IMR-90 (cell line): ENCODE data around the gene ITLN1. TPM values are rescaled to one million over a fixed set of nuclear protein-coding genes. Genes with fewer than 3 reads are reported as not detected.

Experiments used
- ATAC-seq: fragments of 200-7000 bp; cut with Tn5 transposase; 2 replicates; pipeline ENCODE4 v1.9.1; 2020; ENCODE audit warnings: low read depth, mild to moderate bottlenecking, moderate library complexity
- BruUV-seq: library from RNA; stranded (reverse); fragments of 400-500 nt; replicated peaks from 2 replicates; lab custom pipeline; 2021; lab: Mats Ljungman, UMichigan
- CTCF ChIA-PET: fragments of 300-600 bp; formaldehyde crosslinking; extraction: SDS; loops from one replicate; lab custom pipeline; 2021; ENCODE audit warnings: antibody characterized with exemption; lab: Yijun Ruan, JAX
- POLR2A ChIA-PET: fragments of 300-600 bp; sonication (Branson Sonifier 250); formaldehyde crosslinking; loops from one replicate; lab custom pipeline; 2022; ENCODE audit warnings: antibody characterized with exemption; ENCODE audit not compliant: unreplicated experiment; lab: Charles Lee
- DNase-seq: peaks from one replicate; pipeline ENCODE4 v3.0.0; 2013
- H2AFZ ChIP-seq: replicated peaks from 2 replicates; pipeline ENCODE3; 2013; ENCODE audit warnings: low read length, mild to moderate bottlenecking; ENCODE audit not compliant: poor library complexity
- H2AK5ac ChIP-seq: 2 replicates; pipeline ENCODE4 v1.6.1; 2013; ENCODE audit warnings: low read depth, low read length, inconsistent platforms
- H2AK9ac ChIP-seq: replicated peaks from 2 replicates; pipeline ENCODE3; 2013; ENCODE audit warnings: mild to moderate bottlenecking, low read depth, low read length, moderate library complexity; ENCODE audit not compliant: poor library complexity
- H2BK120ac ChIP-seq: 2 replicates; pipeline ENCODE4 v1.6.1; 2013; ENCODE audit warnings: low read depth, low read length, inconsistent platforms
- H2BK15ac ChIP-seq: 3 replicates; pipeline ENCODE4 v1.6.1; 2013; ENCODE audit warnings: low read depth, low read length, inconsistent platforms
- H2BK20ac ChIP-seq: 2 replicates; pipeline ENCODE4 v1.6.1; 2013; ENCODE audit warnings: low read depth, mild to moderate bottlenecking, inconsistent platforms, low read length, moderate library complexity
- H2BK5ac ChIP-seq: 2 replicates; pipeline ENCODE4 v1.6.1; 2013; ENCODE audit warnings: mild to moderate bottlenecking, low read depth, low read length, inconsistent platforms; ENCODE audit not compliant: poor library complexity, severe bottlenecking
- H3K14ac ChIP-seq: replicated peaks from 2 replicates; pipeline ENCODE4 v1.6.1; 2013; ENCODE audit warnings: low read depth, low read length, inconsistent platforms
- H3K18ac ChIP-seq: 2 replicates; pipeline ENCODE4 v1.6.1; 2013; ENCODE audit warnings: low read depth, low read length, control low read depth
- H3K23ac ChIP-seq: 2 replicates; pipeline ENCODE4 v1.6.1; 2013; ENCODE audit warnings: low read depth, low read length, inconsistent platforms
- H3K27ac ChIP-seq: 2 replicates; pipeline ENCODE4 v1.5.1; 2013; ENCODE audit warnings: mild to moderate bottlenecking, control low read depth, low read length; ENCODE audit not compliant: insufficient read depth
- H3K27me3 ChIP-seq: 2 replicates; pipeline ENCODE4 v1.6.1; 2013; ENCODE audit warnings: low read length; ENCODE audit not compliant: control insufficient read depth, insufficient read depth
- H3K36me3 ChIP-seq: 2 replicates; pipeline ENCODE4 v1.6.1; 2013; ENCODE audit warnings: low read length, mixed read lengths; ENCODE audit not compliant: control insufficient read depth, insufficient read depth
- H3K4ac ChIP-seq: 2 replicates; pipeline ENCODE4 v1.6.1; 2013; ENCODE audit warnings: low read depth, low read length, inconsistent platforms
- H3K4me1 ChIP-seq: 2 replicates; pipeline ENCODE4 v1.6.1; 2013; ENCODE audit warnings: low read length, mixed read lengths; ENCODE audit not compliant: control insufficient read depth, insufficient read depth
- H3K4me2 ChIP-seq: 2 replicates; pipeline ENCODE4 v1.6.1; 2013; ENCODE audit warnings: low read depth, mild to moderate bottlenecking, control low read depth, low read length, moderate library complexity
- H3K4me3 ChIP-seq: 2 replicates; pipeline ENCODE4 v1.5.1; 2013; ENCODE audit warnings: low read depth, mild to moderate bottlenecking, control low read depth, low read length, moderate library complexity; ENCODE audit not compliant: insufficient read depth
- H3K56ac ChIP-seq: 2 replicates; pipeline ENCODE4 v1.6.1; 2013; ENCODE audit warnings: low read length, inconsistent platforms; ENCODE audit not compliant: insufficient read depth; ENCODE audit errors: extremely low read depth
- H3K79me1 ChIP-seq, 2 experiments: 2 replicates each; pipeline ENCODE4 v1.6.1; 2013; ENCODE audit warnings: low read length in 2 of 2, inconsistent platforms in 1 of 2, low read depth in 1 of 2
- H3K9ac ChIP-seq: 2 replicates; pipeline ENCODE4 v1.6.1; 2013; ENCODE audit warnings: low read depth, low read length, control low read depth
- H3K9me1 ChIP-seq: 2 replicates; pipeline ENCODE4 v1.6.1; 2013; ENCODE audit warnings: low read length, inconsistent platforms; ENCODE audit not compliant: insufficient read depth
- H3K9me3 ChIP-seq: 2 replicates; pipeline ENCODE4 v1.6.1; 2013; ENCODE audit warnings: low read length; ENCODE audit not compliant: control insufficient read depth, insufficient read depth
- H4K20me1 ChIP-seq: 2 replicates; pipeline ENCODE4 v1.6.1; 2013; ENCODE audit warnings: low read length, inconsistent platforms; ENCODE audit not compliant: insufficient read depth
- H4K5ac ChIP-seq: 2 replicates; pipeline ENCODE4 v1.6.1; 2013; ENCODE audit warnings: mild to moderate bottlenecking, low read depth, low read length, control low read depth
- H4K8ac ChIP-seq, 2 experiments: 2 replicates each; pipeline ENCODE4 v1.6.1; 2013; ENCODE audit warnings: low read depth in 2 of 2, low read length in 2 of 2, control low read depth in 1 of 2, inconsistent platforms in 1 of 2
- H4K91ac ChIP-seq: 2 replicates; pipeline ENCODE4 v1.6.1; 2013; ENCODE audit warnings: low read depth, low read length, inconsistent platforms; ENCODE audit not compliant: insufficient read depth
- BHLHE40 ChIP-seq: fragments of 150-350 bp; IDR thresholded peaks from 2 replicates; pipeline ENCODE4 v1.6.1; 2016; ENCODE audit warnings: mild to moderate bottlenecking, low read depth, low read length
- CEBPB ChIP-seq: IDR thresholded peaks from 2 replicates; pipeline ENCODE4 v1.6.1; 2012; ENCODE audit warnings: low read depth, low read length, improper control_type of control experiment
- CHD1 ChIP-seq: IDR thresholded peaks from 2 replicates; pipeline ENCODE4 v1.6.1; 2012; ENCODE audit warnings: low read depth, low read length, improper control_type of control experiment
- CTCF ChIP-seq: conservative IDR thresholded peaks from 2 replicates; pipeline ENCODE4 v1.5.1; 2012; ENCODE audit warnings: mild to moderate bottlenecking, low read depth, low read length, improper control_type of control experiment
- ELK1 ChIP-seq: fragments of 150-350 bp; IDR thresholded peaks from 2 replicates; pipeline ENCODE4 v1.6.1; 2016; ENCODE audit warnings: low read depth, mild to moderate bottlenecking, low read length, moderate library complexity, borderline replicate concordance
- FOS ChIP-seq: fragments of 150-350 bp; IDR thresholded peaks from 2 replicates; pipeline ENCODE4 v1.6.1; 2016; ENCODE audit warnings: low read depth, low read length
- MAFK ChIP-seq: IDR thresholded peaks from 2 replicates; pipeline ENCODE4 v1.6.1; 2012; ENCODE audit warnings: low read depth, low read length, improper control_type of control experiment
- MAZ ChIP-seq: IDR thresholded peaks from 2 replicates; pipeline ENCODE4 v1.6.1; 2012; ENCODE audit warnings: low read depth, mild to moderate bottlenecking, low read length, improper control_type of control experiment, moderate library complexity, borderline replicate concordance
- MXI1 ChIP-seq: IDR thresholded peaks from 2 replicates; pipeline ENCODE4 v1.6.1; 2012; ENCODE audit warnings: low read depth, mild to moderate bottlenecking, low read length, moderate library complexity, borderline replicate concordance
- NFE2L2 ChIP-seq: fragments of 150-350 bp; IDR thresholded peaks from 2 replicates; pipeline ENCODE4 v1.6.1; 2016; ENCODE audit warnings: low read depth, mild to moderate bottlenecking, low read length
- POLR2A ChIP-seq: IDR thresholded peaks from 2 replicates; pipeline ENCODE4 v1.6.1; 2012; ENCODE audit warnings: mild to moderate bottlenecking, low read depth, low read length
- RAD21 ChIP-seq: IDR thresholded peaks from 2 replicates; pipeline ENCODE4 v1.6.1; 2012; ENCODE audit warnings: low read length, improper control_type of control experiment
- RCOR1 ChIP-seq: IDR thresholded peaks from 2 replicates; pipeline ENCODE4 v1.6.1; 2012; ENCODE audit warnings: mild to moderate bottlenecking, low read length, improper control_type of control experiment; ENCODE audit not compliant: insufficient replicate concordance
- RFX5 ChIP-seq: IDR thresholded peaks from 2 replicates; pipeline ENCODE4 v1.8.0; 2012; ENCODE audit warnings: low read depth, mild to moderate bottlenecking, low read length, moderate library complexity
- SMC3 ChIP-seq: fragments of 150-350 bp; IDR thresholded peaks from 2 replicates; pipeline ENCODE4 v1.6.1; 2016; ENCODE audit warnings: low read depth, mild to moderate bottlenecking, antibody characterized with exemption, low read length, moderate library complexity
- USF2 ChIP-seq: fragments of 150-350 bp; IDR thresholded peaks from 2 replicates; pipeline ENCODE4 v1.6.1; 2017; ENCODE audit warnings: mild to moderate bottlenecking, antibody characterized with exemption, low read length, low read depth
- WGBS, 2 experiments: methylation state at CpG; one replicate each; pipeline versions ENCODE4 v1.1.5 to v1.1.7; 2013; ENCODE audit warnings: missing lambda C conversion rate in 2 of 2; ENCODE audit not compliant: insufficient read length in 1 of 2; ENCODE audit errors: extremely low coverage in 2 of 2; 5-methylcytosine and 5-hydroxymethylcytosine counted together
- dilution Hi-C: fragments of 300-500 bp; cut with HindIII; formaldehyde crosslinking; loops from one replicate; pipeline ENCODE4 v1.14.3; 2018; ENCODE audit warnings: low sequenced_read_pairs; ENCODE audit not compliant: unreplicated experiment
- in situ Hi-C: fragments of 300-500 bp; cut with MboI; formaldehyde crosslinking; loops from 3 replicates; pipeline ENCODE4 v1.14.3; 2019; ENCODE audit warnings: low sequenced_read_pairs, inconsistent platforms, mixed read lengths
- intact Hi-C: fragments of 100-400 bp; cut with micrococcal nuclease; formaldehyde crosslinking; loops from 2 replicates; pipeline ENCODE4 v1.10.0; 2022
- polyA plus RNA-seq, 3 experiments: library from polyadenylated mRNA; depleted of rRNA; stranded (reverse); fragments of >200 nt; gene quantifications; 2 replicates each; pipeline ENCODE4 v1.2.3, GENCODE V29; 2012; ENCODE audit warnings: low replicate concordance in 1 of 3
- total RNA-seq: library from RNA; depleted of rRNA; stranded (reverse); fragments of >200 nt; gene quantifications from 2 replicates; pipeline ENCODE4 v1.2.3, GENCODE V29; 2012

ITLN1 gene
- total and polyA plus RNA-seq, 2 of the 4 experiments (the other 2 are of a cell fraction): not detected

- Histone ChIP-seq H2BK120ac (no peak overlapping the region), H3K27ac (no peak overlapping the region), H3K23ac (no peak overlapping the region), H3K4me3 (no peak overlapping the region), H3K4me2 (no peak overlapping the region), H3K9ac (no peak overlapping the region), H3K4ac (no peak overlapping the region), H3K36me3 (no peaks in the 10 kb centered on the region), H3K79me1 (no peaks in the 10 kb centered on the region), H2AK5ac (no peak overlapping the region), H2BK20ac (no peak overlapping the region), H4K91ac (no peak overlapping the region), H4K8ac (no peak overlapping the region), H2BK5ac (no peak overlapping the region), H3K18ac (no peak overlapping the region), H3K9me3 (no peaks in the 10 kb centered on the region), H2BK15ac (no peak overlapping the region), H4K5ac (no peak overlapping the region), H3K56ac (no peak overlapping the region), H3K27me3 (no peaks in the 10 kb centered on the region), H3K9me1 (no peaks in the 10 kb centered on the region), H2AK9ac (no peak overlapping the region), H2AFZ (no peak overlapping the region), H3K4me1 (no peaks in the 10 kb centered on the region), H3K14ac (no peak overlapping the region), H4K20me1 (no peaks in the 10 kb centered on the region)
- ChIA-PET CTCF (no interaction called here), POLR2A (no interaction called here)
- intact Hi-C loops (no loop called here), in situ Hi-C loops (no loop called here), dilution Hi-C loops (no loop called here)
- TF ChIP-seq RAD21: no peak
- TF ChIP-seq MAFK: no peak
- no peak for TF ChIP-seq POLR2A
- no peak for TF ChIP-seq MAZ
- no peak for TF ChIP-seq MXI1
- no peak for TF ChIP-seq CHD1
- TF ChIP-seq FOS: no peak
- TF ChIP-seq BHLHE40: no peak
- TF ChIP-seq NFE2L2: no peak
- no peak for TF ChIP-seq CTCF
- no peak for TF ChIP-seq USF2
- no peak for TF ChIP-seq ELK1
- TF ChIP-seq SMC3: no peak
- TF ChIP-seq RCOR1: no peak
- TF ChIP-seq RFX5: no peak
- TF ChIP-seq CEBPB: no peak
- ATAC-seq (no peak), DNase-seq (no peak)
- WGBS, 2 experiments: 29% methylated on average over 3 of the region's 4 CpGs; no CpG with 5 or more reads in 1 of the 2 experiments
- no TSS peak for BruUV-seq
These were observed 21.2 kb downstream of the ITLN1 start for GRCh38 chr1:160863774-160864131.
